GM23248 (cell line): ENCODE results near the gene GOLGA1. TPM values are rescaled to one million over a fixed set of nuclear protein-coding genes. Genes with fewer than 3 reads are reported as not detected.

Source experiments
- DNase-seq: peaks from one replicate; pipeline ENCODE4 v3.0.0-alpha.2; 2015
- H2AFZ ChIP-seq: fragments of 200-600 bp; sonication (generic); 2 replicates; pipeline ENCODE4 v1.6.1; 2016; ENCODE audit warnings: antibody characterized with exemption
- H3F3A ChIP-seq: fragments of 200-600 bp; sonication (generic); 2 replicates; pipeline ENCODE4 v1.6.1; 2016; ENCODE audit warnings: mild to moderate bottlenecking, antibody characterized with exemption, mixed run types; ENCODE audit not compliant: insufficient read depth
- H3K27ac ChIP-seq: fragments of 200-600 bp; sonication (generic); 2 replicates; pipeline ENCODE4 v1.5.1; 2016; ENCODE audit warnings: mild to moderate bottlenecking
- H3K27me3 ChIP-seq: fragments of 200-600 bp; sonication (generic); replicated peaks from 2 replicates; pipeline ENCODE4 v1.6.1; 2016; ENCODE audit warnings: mild to moderate bottlenecking; ENCODE audit not compliant: insufficient read depth
- H3K36me3 ChIP-seq: fragments of 200-600 bp; sonication (generic); 2 replicates; pipeline ENCODE4 v1.6.1; 2016; ENCODE audit warnings: low read depth, mild to moderate bottlenecking
- H3K4me1 ChIP-seq: fragments of 200-600 bp; sonication (generic); 2 replicates; pipeline ENCODE4 v1.6.1; 2016; ENCODE audit warnings: mild to moderate bottlenecking; ENCODE audit not compliant: insufficient read depth
- H3K4me2 ChIP-seq: fragments of 200-600 bp; sonication (generic); one replicate; pipeline ENCODE4 v1.6.1; 2016; ENCODE audit warnings: mild to moderate bottlenecking; ENCODE audit not compliant: unreplicated experiment
- H3K4me3 ChIP-seq: fragments of 200-600 bp; sonication (generic); 2 replicates; pipeline ENCODE4 v1.5.1; 2016; ENCODE audit warnings: mild to moderate bottlenecking
- H3K79me2 ChIP-seq: fragments of 200-600 bp; sonication (generic); 2 replicates; pipeline ENCODE4 v1.6.1; 2016; ENCODE audit warnings: mild to moderate bottlenecking; ENCODE audit not compliant: insufficient read depth
- H3K9ac ChIP-seq: fragments of 200-600 bp; sonication (generic); 2 replicates; pipeline ENCODE4 v1.6.1; 2016; ENCODE audit warnings: mild to moderate bottlenecking
- H3K9me2 ChIP-seq: fragments of 200-600 bp; sonication (generic); 2 replicates; pipeline ENCODE4 v1.6.1; 2016; ENCODE audit warnings: mixed run types, mild to moderate bottlenecking, moderate library complexity; ENCODE audit not compliant: insufficient read depth
- H3K9me3 ChIP-seq: fragments of 200-600 bp; sonication (generic); one replicate; pipeline ENCODE4 v1.6.1; 2017; ENCODE audit warnings: low read depth
- H4K20me1 ChIP-seq: fragments of 200-600 bp; sonication (generic); 2 replicates; pipeline ENCODE4 v1.6.0; 2016; ENCODE audit not compliant: insufficient read depth
- EZH2 ChIP-seq: fragments of 200-600 bp; sonication (generic); IDR thresholded peaks from 2 replicates; pipeline ENCODE4 v1.6.1; 2018; ENCODE audit warnings: antibody characterized with exemption, mild to moderate bottlenecking; ENCODE audit not compliant: insufficient read depth, poor library complexity, severe bottlenecking
- EZH2phosphoT487 ChIP-seq: fragments of 200-600 bp; sonication (generic); IDR thresholded peaks from 2 replicates; pipeline ENCODE4 v1.6.1; 2018; ENCODE audit warnings: antibody characterized with exemption, moderate library complexity, mild to moderate bottlenecking, low read depth; ENCODE audit not compliant: insufficient read depth
- WGBS, 2 experiments: methylation state at CpG; one replicate each; pipeline ENCODE4 v1.1.6; 2015 to 2017; ENCODE audit warnings: low lambda C conversion rate in 2 of 2, low coverage in 1 of 2; ENCODE audit errors: missing lambda C conversion rate in 2 of 2; 5-methylcytosine and 5-hydroxymethylcytosine counted together
- in situ Hi-C: fragments of 300-500 bp; cut with MboI; formaldehyde crosslinking; loops from 2 replicates; pipeline ENCODE4 v1.15.0; 2020
- polyA plus RNA-seq: library from polyadenylated mRNA; unstranded; fragments of >200 nt; fragmentation: Nextera tagmentation; extraction: Ambion mirVana; gene quantifications from 2 replicates; pipeline ENCODE4 v1.2.1, GENCODE V29; 2016
- total RNA-seq: library from RNA; depleted of rRNA; stranded (reverse); fragments of >200 nt; shearing (Covaris generic); gene quantifications from 2 replicates; pipeline ENCODE4 v1.2.3, GENCODE V29; 2014

GOLGA1 gene
- total and polyA plus RNA-seq, 2 experiments from 2014 or later: 12.4 to 15.3 TPM

DNA sequence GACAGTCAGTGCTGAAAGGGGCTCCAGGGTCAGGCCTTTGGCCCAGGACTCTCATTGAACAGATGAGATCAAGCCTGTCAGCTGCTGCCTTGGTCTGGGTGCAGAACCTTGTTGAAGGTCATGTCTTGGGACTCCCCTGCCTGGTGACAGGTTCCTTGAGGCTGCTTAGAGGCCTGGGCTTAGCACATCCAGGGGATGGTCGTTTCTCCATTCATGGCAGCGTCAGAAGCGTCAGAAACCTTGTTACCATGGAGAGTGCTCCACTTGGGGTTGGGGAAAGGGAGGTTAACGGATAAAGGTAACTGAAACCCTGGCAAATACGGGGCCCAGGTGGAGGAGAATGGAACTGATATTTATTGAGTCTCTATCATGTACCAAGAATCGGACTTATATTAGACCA is 70.2 kb downstream of the GOLGA1 start:
- in situ Hi-C loops: no loop called here
- 70 to 72% methylated on average over 6 of the region's 6 CpGs for WGBS, 2 experiments
- peak overlapping the region; percentile 98 for H3K4me3 ChIP-seq
- no peak for TF ChIP-seq EZH2
- no peak for TF ChIP-seq EZH2phosphoT487
- no peaks in the 10 kb centered on the region for H3K27me3 ChIP-seq
- H3K4me2 ChIP-seq: peak overlapping the region; percentile 99
- peak overlapping the region; percentile 95 for H3K27ac ChIP-seq
- no peaks in the 10 kb centered on the region for H3K9me2 ChIP-seq
- DNase-seq: no peak
- no peak overlapping the region for H2AFZ ChIP-seq
- H3K9ac ChIP-seq: peak overlapping the region; percentile 95
- peaks cover 19% of the 10 kb centered on the region for H3K36me3 ChIP-seq
- peaks cover 25% of the 10 kb centered on the region for H3F3A ChIP-seq
- peaks cover 26% of the 10 kb centered on the region for H3K4me1 ChIP-seq
- peaks cover 5% of the 10 kb centered on the region; the same call in 1 of the 2 replicates for H4K20me1 ChIP-seq
- H3K79me2 ChIP-seq: peaks cover 83% of the 10 kb centered on the region
- no peaks in the 10 kb centered on the region for H3K9me3 ChIP-seq

GRCh38 chr9:124869986-124870560 is 70.8 kb downstream of the GOLGA1 start:
- peaks cover 16% of the 10 kb centered on the region for H3K36me3 ChIP-seq
- DNase-seq: peak; percentile 58
- H3F3A ChIP-seq: peaks cover 25% of the 10 kb centered on the region
- in situ Hi-C loops: loop anchor here (10.0 kb wide), 1 partner anchor 505 kb away; no protein-coding TSS in a partner anchor
- peaks cover 26% of the 10 kb centered on the region for H3K4me1 ChIP-seq
- 0 out of 2 replicates have a peak overlapping the region, but pooled peaks have one; percentile 32 for H2AFZ ChIP-seq
- 5% methylated on average over 12 of the region's 12 CpGs for WGBS, 2 experiments
- H3K4me3 ChIP-seq: peak overlapping the region; percentile 98
- H3K4me2 ChIP-seq: peak overlapping the region; percentile 99
- H4K20me1 ChIP-seq: peaks cover 5% of the 10 kb centered on the region; the same call in 1 of the 2 replicates
- H3K9me2 ChIP-seq: no peaks in the 10 kb centered on the region
- H3K27ac ChIP-seq: peak overlapping the region; percentile 95
- TF ChIP-seq EZH2phosphoT487 (no peak), EZH2 (no peak)
- no peaks in the 10 kb centered on the region for H3K9me3 ChIP-seq
- peak overlapping the region; percentile 95 for H3K9ac ChIP-seq
- H3K79me2 ChIP-seq: peaks cover 77% of the 10 kb centered on the region
- no peaks in the 10 kb centered on the region for H3K27me3 ChIP-seq

DNA sequence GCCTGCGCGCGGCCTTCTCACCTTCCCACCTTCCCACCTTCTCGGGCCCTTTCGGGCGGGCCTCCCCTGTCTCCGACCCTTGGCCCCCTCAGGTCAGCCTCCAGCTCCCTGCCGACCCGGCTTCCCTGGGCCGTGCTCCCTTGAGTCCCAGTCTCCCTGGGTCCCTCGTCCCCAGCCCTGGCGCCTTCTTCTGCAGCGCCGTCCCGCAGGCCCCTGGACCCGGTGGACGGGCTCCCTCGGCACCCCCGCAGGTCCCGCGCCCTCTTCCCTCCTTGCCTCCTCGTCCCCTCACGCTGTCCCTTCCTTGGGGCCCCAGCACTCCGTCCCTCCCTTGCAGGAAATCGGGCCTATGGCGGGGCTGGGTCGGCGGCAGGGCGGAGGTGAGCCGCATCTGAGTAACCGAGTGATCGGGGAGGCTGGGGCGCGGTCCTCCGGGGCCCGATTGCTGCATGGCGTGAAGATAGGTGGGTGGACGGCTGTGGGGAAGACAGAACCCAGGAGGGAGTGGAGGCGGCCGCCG is 71.4 kb downstream of the GOLGA1 start:
- H4K20me1 ChIP-seq: peaks cover 5% of the 10 kb centered on the region; the same call in 1 of the 2 replicates
- H3K4me1 ChIP-seq: peaks cover 26% of the 10 kb centered on the region
- H3K9me2 ChIP-seq: no peaks in the 10 kb centered on the region
- 1% methylated on average over 30 to 41 of the region's 41 CpGs for WGBS, 2 experiments
- peak overlapping the region; percentile 99 for H3K4me2 ChIP-seq
- H3K9ac ChIP-seq: peak overlapping the region; percentile 95
- no peak for TF ChIP-seq EZH2phosphoT487
- no peak for TF ChIP-seq EZH2
- in situ Hi-C loops: loop anchor here (10.0 kb wide), 1 partner anchor 505 kb away; no protein-coding TSS in a partner anchor
- H3K9me3 ChIP-seq: no peaks in the 10 kb centered on the region
- peaks cover 10% of the 10 kb centered on the region; the same call in 1 of the 2 replicates for H3K36me3 ChIP-seq
- peaks cover 25% of the 10 kb centered on the region for H3F3A ChIP-seq
- H3K79me2 ChIP-seq: peaks cover 71% of the 10 kb centered on the region
- peak overlapping the region; percentile 98 for H3K4me3 ChIP-seq
- H3K27ac ChIP-seq: peak overlapping the region; percentile 95
- H2AFZ ChIP-seq: peak overlapping the region; percentile 86
- DNase-seq: peak; percentile 73
- H3K27me3 ChIP-seq: no peaks in the 10 kb centered on the region

DNA sequence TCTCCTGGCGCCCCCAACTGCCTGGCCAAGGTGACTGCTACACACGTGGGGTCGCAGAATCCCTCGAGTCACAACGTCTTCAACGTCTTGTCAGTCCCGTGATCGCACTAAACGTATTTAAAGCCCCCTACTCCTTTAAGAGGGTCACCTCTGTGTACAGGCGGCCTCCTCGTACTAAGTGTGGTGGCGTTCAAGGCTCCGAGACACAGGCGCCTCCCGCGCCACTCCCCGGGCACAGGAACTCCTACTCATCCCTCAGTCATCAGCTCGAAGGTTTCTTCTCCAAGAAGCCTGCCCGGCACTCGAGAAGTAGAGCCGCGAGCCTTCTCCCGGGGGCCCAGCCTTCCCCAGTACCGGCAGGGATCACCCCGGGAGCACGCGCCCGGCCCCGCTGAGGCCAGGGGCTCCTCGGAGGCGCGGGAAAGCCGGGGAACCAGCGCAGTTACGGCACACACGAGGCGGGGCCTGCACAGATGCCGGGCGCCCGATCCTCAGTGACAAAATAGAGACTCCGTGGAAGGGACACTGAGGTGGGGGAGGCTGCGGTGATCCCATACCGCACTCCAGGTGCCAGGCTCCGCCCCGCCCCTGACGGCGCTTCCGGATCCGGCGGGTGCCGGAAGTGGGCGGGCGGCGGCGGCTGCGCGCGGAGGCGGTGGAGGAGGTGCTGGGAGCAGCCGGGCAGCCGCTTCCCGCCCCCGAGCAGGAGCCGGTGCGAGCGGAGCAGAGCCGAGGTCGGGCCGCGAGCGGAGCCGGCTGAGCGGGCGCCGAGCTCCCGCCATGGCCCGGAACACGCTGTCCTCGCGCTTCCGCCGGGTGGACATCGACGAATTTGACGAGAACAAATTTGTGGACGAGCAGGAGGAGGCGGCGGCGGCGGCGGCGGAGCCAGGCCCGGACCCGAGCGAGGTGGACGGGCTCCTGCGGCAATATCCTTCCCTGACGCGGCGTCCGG is 72.1 kb downstream of the GOLGA1 start:
- Histone ChIP-seq H3K4me3 (peak overlapping the region; percentile 98), H2AFZ (peak overlapping the region; percentile 86), H3K4me2 (peak overlapping the region; percentile 99), H3K9ac (peak overlapping the region; percentile 95), H3F3A (peaks cover 25% of the 10 kb centered on the region), H3K79me2 (peaks cover 64% of the 10 kb centered on the region), H3K9me3 (no peaks in the 10 kb centered on the region), H3K4me1 (peaks cover 26% of the 10 kb centered on the region), H3K27ac (peak overlapping the region; percentile 95), H3K27me3 (no peaks in the 10 kb centered on the region), H4K20me1 (peaks cover 5% of the 10 kb centered on the region; the same call in 1 of the 2 replicates), H3K36me3 (peaks cover 6% of the 10 kb centered on the region; the same call in 1 of the 2 replicates), H3K9me2 (no peaks in the 10 kb centered on the region)
- WGBS, 2 experiments: 0 to 2% methylated on average over 88 to 94 of the region's 101 CpGs
- TF ChIP-seq EZH2 (no peak), EZH2phosphoT487 (no peak)
- DNase-seq: peak; percentile 93
- in situ Hi-C loops: loop anchor here (10.0 kb wide), 1 partner anchor 506 kb away; no protein-coding TSS in a partner anchor
